ENCODE data around the gene GALNT2.

Gene GALNT2

GRCh38 chr1:230073371-230074035, 6.5 kb downstream of the GALNT2 start:
- DNase-seq, result no peak

DNA sequence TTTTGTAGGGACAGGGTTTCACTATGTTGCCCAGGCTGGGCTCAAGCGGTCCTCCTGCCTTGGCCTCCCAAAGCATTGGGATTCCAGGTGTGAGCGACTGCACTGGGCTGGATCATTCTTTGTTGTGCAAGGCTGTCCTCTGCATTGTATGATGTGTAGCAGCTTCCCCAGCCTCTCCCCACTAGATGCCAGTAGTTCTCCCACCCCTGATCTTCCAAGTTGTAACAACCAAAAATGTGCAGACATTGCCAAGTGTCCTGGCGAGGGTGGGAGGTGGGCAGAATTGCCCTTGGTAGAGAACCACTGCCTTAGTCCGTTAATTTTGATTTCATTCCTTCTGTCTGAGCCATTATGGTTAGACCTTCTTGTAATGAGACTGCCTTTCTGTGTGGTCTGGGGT, 7.2 kb downstream of the GALNT2 start:
- DNase-seq, result no peak

DNA sequence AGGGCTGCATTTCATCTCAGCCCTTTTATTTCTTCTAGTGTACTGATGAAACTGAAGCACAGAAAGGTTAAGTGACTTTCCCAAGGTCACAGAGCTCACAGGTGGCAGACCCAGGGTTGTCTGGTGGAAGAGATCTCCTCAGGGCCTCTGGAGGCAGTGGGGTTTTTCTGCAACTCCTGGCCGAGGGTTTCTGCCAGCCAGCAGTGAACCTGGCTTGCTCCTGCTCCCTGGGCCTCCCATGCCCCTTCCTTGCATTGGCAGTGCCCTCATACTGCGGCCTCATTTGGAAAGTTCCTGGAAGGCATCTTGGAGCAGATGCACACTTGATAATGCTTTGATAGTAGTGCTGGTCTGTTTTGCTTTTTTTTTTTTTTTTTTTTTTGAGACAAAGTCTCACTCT, 7.7 kb downstream of the GALNT2 start:
- no peak for DNase-seq

- DNase-seq, result no peak
These were observed 9.1 kb downstream of the GALNT2 start for GRCh38 chr1:230076121-230076520.

DNA sequence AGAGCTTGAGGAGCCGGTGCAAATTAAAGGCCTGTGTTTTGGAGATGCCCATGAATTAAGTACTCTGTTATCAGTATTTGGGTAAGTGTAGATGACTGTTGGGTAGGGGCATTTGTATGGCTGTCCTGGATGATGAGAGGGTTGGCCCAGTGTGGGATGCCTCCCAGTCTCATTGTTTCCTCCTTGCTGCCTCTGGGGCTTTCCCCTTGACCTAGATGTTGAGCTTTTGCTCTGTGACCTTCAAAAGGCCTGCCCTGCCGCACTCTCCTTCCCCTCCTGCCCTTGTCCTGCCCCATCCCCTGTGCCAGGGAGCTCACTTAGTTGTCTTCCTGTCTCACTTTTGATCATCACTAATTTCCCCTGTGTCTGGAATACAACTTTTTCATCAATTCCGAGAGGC, 10.0 kb downstream of the GALNT2 start:
- no peak for DNase-seq

- no peak for DNase-seq
These were observed 10.6 kb downstream of the GALNT2 start for GRCh38 chr1:230077436-230078213.

DNA sequence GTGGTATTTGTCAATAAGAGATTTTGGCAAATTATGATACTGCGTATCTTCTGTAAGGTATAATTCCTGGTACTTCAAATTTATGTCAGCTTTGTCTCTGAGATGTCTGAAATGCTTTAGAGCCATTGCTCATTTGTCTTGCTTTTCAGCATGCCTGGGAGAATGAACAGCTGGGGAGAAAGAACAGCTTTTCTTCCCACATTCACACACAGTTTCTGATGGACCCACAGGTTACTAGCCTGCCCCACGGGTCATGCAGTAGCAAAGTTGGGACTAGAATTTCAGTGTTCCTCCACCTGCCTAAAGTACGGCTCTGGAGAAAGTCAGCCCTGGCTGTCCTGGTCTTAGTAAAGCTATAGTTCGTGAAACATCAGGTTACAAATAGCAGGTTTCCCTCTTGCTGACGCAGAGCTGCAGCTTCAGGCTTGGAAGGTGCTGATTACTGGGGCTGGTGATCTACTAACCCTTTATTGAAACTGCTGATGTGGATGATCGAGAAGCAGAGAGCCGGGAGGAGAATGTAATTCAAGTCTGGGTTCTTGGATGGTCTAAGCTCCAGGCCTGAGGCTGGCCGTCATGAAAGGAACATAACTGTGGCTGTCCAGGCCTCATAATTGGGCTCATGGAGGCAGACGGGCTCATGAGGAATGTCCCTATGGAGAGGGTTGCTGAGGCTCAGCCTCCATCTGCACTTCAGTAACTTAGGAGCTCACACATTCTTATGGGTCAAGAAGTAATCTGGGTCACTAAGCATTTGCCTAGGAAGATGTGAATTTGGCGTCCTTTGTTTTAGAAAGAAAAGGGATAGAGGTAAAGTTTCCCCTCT, 12.4 kb downstream of the GALNT2 start:
- DNase-seq, result no peak

DNA sequence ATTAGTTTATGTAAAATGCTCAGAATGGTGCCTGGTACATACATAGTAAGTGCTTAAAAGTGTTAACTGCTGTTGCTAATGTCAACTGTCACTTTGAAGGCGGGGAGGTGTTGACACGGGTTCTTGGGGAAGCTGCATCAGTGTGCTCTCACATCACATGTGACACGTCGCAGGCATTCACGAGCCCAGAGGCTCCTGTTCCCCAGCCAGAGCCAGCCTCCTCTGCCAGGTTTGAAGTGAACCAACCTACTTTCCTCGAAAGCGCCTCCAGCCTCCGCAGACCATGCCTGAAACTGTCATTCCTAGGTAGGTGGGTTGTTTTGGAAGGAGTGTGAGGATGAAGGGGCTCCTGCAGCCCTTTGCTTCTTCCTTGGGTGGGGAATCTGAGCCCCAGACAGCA, 13.8 kb downstream of the GALNT2 start:
- no peak for DNase-seq

- DNase-seq, result no peak
These were observed 14.7 kb downstream of the GALNT2 start for GRCh38 chr1:230081751-230082150.

GRCh38 chr1:230082211-230082610, 15.2 kb downstream of the GALNT2 start:
- DNase-seq, result no peak

DNA sequence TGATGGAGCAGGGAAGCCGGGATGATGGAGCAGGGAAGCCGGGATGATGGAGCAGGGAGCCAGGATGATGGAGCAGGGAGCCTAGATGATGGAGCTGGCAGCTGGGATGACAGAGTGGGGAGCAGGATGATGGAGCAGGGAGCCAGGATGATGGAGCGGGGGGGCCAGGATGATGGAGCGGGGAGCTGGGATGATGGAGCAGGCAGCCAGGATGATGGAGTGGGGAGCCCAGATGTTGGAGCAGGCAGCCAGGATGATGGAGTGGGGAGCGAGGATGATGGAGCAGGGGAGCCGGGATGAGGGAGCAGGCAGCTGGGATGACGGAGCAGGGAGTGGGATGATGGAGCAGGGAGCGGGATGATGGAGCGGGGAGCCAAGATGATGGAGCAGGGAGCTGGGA, 16.0 kb downstream of the GALNT2 start:
- DNase-seq, result no peak

DNA sequence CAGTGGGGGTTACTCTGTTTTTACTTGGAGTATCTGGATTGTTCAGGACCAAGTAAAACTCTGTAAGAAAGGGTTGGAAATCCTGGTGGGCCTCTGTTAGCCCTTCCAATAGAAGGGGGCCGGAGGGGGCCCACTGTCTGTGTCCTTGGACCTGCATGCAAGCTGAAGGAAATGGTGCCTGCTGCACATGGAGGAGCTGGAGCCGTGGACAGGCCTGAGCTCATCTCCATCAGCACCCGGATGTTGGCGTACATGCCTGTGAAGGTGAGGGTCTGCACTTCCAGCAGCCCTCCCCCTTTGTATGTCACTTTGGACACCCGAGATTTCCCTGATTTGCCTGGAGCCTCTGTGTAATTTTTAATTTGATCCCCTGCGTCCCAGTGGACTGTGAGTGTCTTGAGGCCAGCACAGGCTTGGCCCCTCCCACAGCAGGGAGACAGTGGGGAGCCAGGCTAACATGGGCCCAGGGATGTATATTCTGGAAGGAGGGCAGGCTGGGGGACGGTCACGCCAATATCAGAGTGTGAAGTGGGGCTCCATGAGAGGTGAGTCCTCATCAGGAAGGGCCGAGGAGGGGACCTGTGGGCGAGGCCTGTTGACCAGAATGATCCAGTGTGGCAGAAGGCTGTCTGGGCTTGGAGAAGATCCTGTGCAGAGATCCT, 16.8 kb downstream of the GALNT2 start:
- no peak for DNase-seq

GRCh38 chr1:230084408-230085177, 17.6 kb downstream of the GALNT2 start:
- DNase-seq, result peak; percentile 99

- DNase-seq, result no peak
These were observed 18.1 kb downstream of the GALNT2 start for GRCh38 chr1:230085178-230085515.

DNA sequence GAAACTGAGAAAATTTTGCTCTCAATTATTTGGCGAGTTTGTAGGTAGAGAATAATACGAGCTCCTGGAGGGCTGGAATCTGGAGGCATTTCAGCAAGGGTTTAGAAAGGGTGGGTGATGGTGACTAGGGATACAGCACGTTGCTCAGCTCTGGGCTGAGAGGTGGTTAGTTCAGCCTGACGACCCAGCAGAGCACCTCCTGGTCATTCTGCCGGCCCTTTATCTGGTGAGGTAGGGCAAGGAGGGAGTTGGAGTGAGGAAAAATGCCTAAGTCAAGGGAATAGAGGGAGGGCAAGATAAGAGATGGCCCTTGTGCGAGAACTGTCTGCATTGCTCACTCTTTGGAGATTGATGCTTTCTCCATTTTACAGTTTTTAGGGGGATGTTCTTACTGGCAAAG, 19.1 kb downstream of the GALNT2 start:
- peak; percentile 31 for DNase-seq

GRCh38 chr1:230087028-230087716, 20.1 kb downstream of the GALNT2 start:
- DNase-seq, result no peak

GRCh38 chr1:230087717-230088105, 20.7 kb downstream of the GALNT2 start:
- DNase-seq, result no peak

- DNase-seq, result peak; percentile 32
These were observed 23.2 kb downstream of the GALNT2 start for GRCh38 chr1:230090194-230090711.

DNA sequence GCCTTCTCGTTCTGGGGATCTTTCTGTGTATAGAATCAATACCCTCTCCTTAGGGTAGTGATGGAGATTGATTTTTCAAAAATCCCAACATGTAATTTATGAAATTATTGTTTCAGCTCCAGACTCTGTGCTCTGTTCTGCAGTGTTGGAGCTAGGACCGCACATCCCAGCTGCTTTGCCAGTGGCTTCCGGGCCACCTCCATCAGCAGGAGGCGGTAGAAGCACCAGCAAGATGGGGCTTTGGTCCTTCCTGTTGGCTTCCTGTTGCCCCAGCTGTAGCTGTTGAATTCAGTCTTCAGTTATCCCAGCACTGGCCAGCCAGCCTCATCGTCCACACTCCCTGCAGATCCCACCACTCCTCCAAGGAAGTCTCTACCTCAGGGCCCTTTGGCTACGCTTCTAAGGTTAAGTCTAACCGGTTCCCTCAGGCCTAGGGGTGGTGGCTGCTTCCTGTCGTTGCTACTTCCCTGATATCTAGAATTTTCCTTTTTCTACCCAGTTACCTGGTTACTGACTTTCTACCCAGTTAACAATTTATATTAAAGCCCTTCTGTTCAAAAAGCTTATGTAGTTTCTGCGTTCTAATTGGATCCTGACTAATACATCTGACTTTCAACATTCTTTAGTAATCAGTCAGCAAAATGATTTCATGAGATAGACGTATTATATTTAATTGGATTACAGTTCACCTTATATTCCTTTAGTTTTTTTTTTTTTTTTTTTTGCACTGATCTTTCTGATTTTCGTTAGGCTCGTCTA, 24.6 kb downstream of the GALNT2 start:
- peak; percentile 18 for DNase-seq

DNA sequence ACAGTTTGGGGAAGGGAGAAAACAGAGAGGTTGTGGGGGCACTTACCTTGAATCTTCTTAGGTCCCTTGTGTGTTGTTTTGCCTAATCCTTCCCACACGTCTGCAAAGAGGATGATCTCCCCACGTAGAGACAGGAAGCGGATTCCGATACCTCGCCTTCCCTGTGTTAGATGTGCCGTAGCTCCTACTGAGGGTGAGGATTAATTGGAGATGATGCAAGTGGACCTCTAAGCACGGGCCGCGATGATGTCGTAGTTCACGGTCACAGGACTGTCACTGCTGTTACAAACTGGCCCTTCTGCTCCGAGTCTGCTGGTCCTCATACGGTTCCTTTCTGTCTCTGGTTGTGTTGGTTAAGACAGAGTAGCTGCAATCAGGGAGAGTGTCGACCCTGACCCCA, 27.7 kb downstream of the GALNT2 start:
- no peak for DNase-seq

DNA sequence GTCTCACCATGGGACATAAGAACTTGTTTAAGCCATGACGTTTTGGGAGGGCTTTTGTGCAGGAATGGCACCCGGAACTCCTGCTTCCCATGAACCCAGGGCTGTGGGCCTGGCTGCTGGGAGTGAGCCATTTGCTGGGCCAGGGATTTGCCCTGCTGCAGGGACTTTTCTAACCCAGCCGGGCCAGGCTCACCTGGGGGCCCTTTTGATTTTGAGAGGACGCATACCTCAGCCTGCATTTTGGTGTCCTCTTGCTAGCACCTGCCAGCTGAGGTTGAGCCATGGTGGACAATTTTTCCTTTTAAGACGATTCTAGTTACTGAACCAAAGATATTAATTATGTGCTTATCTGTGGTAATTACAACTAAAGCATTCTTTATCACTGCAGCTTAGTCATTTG, 28.9 kb downstream of the GALNT2 start:
- DNase-seq, result no peak
